GM04503 (cell line): ENCODE measurements around the gene CPNE6.

Experiments
- DNase-seq: peaks from one replicate; pipeline ENCODE4 v3.0.0-alpha.2; 2012; ENCODE audit warnings: low read depth

CPNE6 gene

GRCh38 chr14:24054646-24055045 is 16.7 kb upstream of the CPNE6 start:
- DNase-seq = no peak

GRCh38 chr14:24055971-24056799 is 15.2 kb upstream of the CPNE6 start:
- DNase-seq = no peak

DNA sequence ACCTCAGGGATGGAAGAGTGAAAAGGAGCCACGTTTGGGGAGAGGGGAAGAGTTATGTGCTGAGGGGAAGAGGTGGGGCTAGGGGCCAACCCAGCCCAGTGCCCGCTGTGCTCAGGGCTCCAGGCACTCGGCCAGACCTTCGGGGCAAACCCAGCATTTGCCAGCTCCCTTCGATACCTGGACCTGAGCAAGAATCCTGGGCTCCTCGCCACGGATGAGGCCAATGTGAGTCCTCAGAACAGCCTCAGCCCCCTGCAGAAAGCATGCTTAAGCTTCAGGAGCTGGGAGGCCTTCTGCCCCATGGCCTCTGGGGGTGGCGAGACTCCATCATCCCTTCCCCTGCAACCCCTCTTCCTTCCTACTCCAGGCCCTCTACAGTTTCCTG is 14.6 kb upstream of the CPNE6 start:
- DNase-seq = no peak

DNA sequence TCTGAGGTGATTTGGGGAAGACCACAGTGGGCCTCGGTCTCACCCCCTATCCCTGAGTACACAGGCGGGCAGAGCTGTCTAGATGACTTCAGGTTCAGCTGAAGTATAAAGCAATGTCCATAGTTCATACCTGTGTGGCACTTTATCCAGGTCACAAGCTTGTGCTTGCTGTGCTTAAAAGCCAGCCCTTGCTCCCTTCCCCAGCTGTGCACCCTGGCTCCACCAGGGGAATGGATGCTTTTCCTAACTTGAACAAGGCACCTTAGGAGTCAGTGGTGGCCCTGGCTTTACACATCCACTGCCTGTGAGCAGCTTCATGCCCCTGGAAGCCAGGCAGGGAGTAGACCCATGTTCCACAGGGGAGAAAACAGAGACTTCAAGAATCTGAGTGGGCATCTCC is 14.1 kb upstream of the CPNE6 start:
- DNase-seq = no peak

- no peak for DNase-seq
Observed at GRCh38 chr14:24057867-24058259, 13.5 kb upstream of the CPNE6 start.

GRCh38 chr14:24058260-24058950 is 13.0 kb upstream of the CPNE6 start:
- no peak for DNase-seq

GRCh38 chr14:24058951-24059475 is 12.3 kb upstream of the CPNE6 start:
- no peak for DNase-seq

DNA sequence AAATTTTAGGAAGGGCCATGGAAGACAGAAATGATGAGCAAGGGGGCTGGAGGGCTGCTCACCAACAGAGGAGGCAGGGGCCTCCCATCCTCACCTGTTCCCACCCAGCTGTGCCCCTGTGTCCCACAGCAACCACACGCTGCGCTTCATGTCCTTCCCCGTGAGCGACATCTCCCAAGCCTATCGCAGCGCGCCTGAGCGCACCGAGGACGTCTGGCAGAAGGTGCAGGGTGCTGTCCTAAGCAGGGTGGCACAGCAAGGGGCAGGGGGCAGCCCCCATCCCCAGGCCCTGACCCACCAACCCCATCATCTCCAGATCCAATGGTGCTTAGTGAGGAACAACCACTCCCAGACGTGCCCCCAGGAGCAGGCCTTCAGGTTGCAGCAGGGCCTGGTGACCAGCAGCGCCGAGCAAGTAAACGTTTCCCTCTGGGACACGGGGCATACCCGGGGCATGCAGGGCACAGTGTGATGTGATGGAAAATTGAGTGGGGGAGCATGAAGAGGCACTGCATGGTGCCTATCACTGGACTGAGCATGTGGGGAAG is 11.4 kb upstream of the CPNE6 start:
- DNase-seq = no peak

DNA sequence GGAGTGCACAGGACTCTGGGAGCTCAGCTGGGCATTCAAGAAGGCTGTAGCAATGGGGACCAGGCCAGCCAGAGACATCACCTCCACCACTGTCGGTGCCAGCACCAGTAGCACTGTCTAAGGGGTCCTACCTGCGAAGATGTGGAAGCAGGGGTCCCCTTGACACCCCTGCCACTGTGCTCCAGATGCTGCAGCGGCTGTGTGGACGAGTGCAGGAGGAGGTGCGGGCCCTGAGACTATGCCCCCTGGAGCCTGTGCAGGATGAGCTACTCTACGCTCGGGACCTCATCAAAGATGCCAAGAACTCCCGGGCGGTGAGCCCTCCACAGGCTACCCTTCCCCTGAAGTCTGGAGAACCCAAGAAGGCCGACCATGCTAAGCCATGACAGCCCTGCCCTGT is 10.9 kb upstream of the CPNE6 start:
- DNase-seq = no peak

- no peak for DNase-seq
Observed at GRCh38 chr14:24060984-24061913, 10.1 kb upstream of the CPNE6 start.

DNA sequence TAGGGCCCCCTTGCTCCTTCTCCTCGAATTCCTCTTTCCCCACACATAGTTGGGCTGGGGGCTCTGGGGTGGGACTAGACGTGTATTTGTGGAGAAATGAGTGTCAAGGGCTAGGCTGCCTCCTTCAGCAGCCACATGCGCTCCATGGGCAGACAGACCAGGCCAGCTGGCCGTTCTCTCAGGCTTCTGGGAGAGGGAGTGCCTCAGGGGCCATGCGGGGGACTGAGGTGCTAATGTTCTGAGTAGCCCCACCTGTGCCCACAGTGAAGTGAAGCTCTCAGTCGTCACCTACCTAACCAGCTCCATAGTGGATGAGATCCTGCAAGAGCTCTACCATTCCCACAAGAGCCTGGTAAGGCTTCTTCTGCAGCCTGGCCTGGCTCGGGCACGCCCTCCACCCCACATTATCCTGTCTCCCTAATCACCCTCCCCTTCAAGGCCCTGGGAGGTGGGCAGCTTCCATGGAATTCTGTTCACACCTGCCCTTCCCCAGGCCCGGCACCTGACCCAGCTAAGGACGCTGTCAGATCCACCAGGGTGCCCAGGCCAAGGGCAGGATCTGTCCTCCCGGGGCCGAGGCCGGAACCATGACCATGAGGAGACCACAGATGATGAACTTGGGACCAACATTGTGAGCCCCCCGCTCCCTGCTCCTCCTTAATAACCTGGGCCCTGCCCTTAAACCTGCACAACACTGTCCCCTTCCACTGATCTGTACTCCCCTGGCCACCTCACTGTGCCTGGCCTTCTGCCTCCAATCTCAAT is 9.0 kb upstream of the CPNE6 start:
- DNase-seq = no peak

- no peak for DNase-seq
Observed at GRCh38 chr14:24063263-24063836, 8.0 kb upstream of the CPNE6 start.

GRCh38 chr14:24064091-24064795 is 7.1 kb upstream of the CPNE6 start:
- DNase-seq = no peak

- DNase-seq = no peak
Observed at GRCh38 chr14:24064856-24065255, 6.5 kb upstream of the CPNE6 start.

- no peak for DNase-seq
Observed at GRCh38 chr14:24065408-24065807, 6.0 kb upstream of the CPNE6 start.

- no peak for DNase-seq
Observed at GRCh38 chr14:24066496-24067132, 4.7 kb upstream of the CPNE6 start.

DNA sequence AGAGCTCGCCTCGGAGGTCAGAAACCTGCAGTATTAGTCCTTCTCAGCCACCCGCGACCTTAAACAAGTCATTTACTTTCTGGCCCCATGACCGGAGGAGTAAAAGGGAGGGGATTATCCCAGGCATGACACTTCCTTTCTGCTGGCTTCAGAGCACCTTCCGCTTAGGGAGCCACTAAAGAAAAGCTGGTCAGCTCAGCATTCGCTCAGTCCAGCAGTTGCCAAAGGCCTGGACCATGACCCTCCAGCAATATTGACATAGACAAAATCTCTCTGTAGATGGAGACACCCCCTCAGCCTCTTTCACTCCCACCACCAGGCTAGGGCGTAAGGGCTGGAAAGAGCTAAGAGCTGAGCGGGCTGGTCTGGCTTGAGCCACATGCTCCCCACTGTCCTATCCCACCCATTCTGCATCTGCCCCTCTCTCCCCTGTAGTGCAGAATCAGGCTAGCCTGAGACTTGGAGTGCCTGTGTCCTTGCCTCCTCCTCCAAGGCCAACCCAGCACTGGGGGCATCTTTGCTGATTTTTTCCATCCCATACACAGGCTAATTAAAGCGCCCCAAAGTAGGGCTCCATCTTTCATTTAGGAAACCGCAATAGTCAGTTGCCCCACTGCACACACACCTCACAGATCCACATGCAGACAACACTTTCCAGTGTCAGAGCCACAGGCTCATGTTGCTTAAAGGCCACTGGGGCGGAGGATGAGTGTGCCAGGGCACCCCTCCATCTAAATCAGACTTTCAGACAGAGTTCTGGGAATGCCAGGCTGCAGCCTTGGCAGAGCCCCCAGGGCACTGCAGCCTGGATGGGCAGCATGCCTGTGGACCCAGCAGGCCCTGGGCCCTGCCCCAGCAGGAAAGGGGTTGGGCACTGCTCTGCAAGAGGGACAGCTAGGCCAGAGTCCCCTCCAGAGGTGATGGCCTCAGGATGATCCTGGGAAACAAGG is 4.0 kb upstream of the CPNE6 start:
- DNase-seq = no peak

- no peak for DNase-seq
Observed at GRCh38 chr14:24068711-24069410, 2.5 kb upstream of the CPNE6 start.
